Kidney glomerular epithelial cell (primary cell): ENCODE data around the gene GSN.

Experiments used
- DNase-seq: peaks from one replicate; lab custom pipeline; 2025; lab: John Stamatoyannopoulos, UW

GSN gene

GRCh38 chr9:121267689-121268597, at the start of gene GSN:
Gene GSN (plus strand): TSS chr9:121268162. CDS start chr9:121301972, 33,810 bp downstream.
- peak; percentile 55 for DNase-seq

GRCh38 chr9:121218357-121219027, 49.5 kb upstream of the GSN start:
- no peak for DNase-seq

GRCh38 chr9:121219530-121219929, 48.4 kb upstream of the GSN start:
- DNase-seq, result no peak

GRCh38 chr9:121220996-121221663, 46.8 kb upstream of the GSN start:
- DNase-seq, result no peak

DNA sequence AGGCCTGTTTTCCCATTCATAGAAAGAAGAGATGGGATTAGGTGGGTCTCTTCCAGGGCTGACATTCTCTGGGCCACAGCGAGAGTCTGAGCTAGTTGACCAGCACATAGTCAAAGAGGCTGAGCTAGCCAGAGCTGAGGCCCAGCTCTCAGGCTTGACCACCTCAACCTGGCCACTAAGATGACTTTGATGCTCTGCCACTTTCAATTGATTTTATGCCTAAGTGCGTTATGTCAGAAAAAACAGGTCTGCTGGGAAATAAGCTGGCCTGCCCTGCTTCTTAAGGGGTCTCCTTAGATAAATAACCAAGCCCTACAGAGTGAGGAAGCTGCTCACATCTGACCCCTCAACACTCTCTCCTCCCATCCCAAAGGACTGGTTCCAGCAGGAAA, 46.3 kb upstream of the GSN start:
- DNase-seq, result no peak

DNA sequence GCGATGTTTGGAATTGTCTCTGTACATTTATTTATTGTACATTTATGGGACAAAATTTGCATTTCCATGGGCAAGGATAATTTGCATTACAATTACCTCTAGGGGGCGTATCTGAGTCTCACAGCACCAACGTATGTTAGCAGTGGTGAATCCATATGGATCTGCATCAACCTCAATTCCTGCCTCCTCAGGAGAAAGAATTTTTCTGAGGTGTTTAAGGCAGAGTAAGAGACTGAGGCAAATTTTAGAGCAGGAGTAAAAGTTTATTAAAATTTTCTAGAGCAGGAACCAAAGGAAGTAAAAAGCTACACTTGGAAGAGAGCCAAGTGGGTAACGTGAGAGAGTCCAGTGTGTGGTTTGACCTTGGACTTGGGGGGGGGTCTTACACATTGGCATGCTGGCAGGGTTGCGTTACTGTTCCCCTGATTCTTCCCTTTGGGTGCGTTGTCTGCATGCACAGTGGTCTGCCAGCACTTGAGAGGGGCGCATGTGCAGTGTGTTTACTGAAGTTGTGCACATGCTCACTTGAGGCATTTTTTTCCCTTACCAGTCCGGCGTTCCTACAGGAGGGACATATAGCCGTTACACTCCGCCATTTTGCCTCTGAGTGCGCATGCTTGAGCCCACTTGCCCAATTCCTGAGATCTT, 45.3 kb upstream of the GSN start:
- DNase-seq, result peak; percentile 44

DNA sequence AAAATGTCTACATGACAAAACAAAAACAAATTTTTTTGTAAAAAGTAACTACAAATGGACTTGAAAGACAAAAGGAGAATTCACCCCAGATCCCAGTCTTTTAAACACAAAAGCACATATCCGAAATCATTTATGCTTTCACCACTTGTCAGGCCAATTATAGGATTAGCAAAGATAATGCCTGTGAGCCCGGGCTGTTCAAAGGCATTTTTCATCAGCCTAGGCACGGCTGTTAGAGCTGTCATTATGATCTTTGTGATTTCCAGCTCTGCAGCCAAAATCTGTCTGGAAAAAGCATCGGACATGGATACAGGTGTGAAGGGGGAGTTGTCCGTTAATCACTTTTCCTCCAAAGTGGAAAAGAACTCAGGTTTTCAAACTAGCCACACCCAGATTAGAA, 42.7 kb upstream of the GSN start:
- no peak for DNase-seq

DNA sequence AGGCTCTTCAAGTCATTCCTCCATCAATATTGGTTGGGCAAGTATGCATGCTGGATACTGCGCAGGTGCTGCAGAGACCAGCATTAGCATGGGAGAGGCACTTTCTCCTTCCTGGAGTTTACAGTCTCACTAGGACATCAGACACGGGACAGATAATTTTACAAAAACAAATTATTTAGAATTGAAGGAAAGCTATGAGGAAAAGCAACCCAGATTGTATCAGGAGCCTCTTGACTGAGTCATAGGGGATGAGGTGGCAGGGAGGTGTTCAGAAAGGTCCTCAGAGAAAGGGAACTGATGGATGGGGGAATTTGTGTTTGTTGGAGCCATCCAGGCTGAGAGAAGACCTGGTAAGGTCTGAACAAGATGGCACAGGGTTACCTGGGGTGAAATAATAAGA, 41.8 kb upstream of the GSN start:
- DNase-seq, result no peak

- no peak for DNase-seq
Observed at GRCh38 chr9:121227862-121228261, 40.1 kb upstream of the GSN start.

GRCh38 chr9:121230256-121230655, 37.7 kb upstream of the GSN start:
- no peak for DNase-seq

DNA sequence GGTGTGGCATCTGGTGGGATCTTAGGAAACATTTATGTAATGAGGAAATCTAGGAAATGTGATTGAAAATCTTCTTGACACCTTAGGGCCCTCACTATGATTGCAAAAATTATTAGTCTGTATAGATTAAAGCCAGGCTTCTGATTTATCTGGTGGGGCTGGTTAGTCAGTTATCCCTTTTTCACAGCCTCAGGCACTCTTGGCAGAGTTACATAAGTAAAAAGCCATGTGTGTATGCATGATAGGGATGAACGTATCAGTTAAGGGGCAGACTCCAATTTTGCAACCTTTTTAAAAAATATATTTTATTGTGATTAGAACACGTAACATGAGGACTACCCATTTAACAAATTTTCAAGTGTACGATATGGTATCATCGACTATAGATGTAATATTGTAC, 35.7 kb upstream of the GSN start:
- no peak for DNase-seq

DNA sequence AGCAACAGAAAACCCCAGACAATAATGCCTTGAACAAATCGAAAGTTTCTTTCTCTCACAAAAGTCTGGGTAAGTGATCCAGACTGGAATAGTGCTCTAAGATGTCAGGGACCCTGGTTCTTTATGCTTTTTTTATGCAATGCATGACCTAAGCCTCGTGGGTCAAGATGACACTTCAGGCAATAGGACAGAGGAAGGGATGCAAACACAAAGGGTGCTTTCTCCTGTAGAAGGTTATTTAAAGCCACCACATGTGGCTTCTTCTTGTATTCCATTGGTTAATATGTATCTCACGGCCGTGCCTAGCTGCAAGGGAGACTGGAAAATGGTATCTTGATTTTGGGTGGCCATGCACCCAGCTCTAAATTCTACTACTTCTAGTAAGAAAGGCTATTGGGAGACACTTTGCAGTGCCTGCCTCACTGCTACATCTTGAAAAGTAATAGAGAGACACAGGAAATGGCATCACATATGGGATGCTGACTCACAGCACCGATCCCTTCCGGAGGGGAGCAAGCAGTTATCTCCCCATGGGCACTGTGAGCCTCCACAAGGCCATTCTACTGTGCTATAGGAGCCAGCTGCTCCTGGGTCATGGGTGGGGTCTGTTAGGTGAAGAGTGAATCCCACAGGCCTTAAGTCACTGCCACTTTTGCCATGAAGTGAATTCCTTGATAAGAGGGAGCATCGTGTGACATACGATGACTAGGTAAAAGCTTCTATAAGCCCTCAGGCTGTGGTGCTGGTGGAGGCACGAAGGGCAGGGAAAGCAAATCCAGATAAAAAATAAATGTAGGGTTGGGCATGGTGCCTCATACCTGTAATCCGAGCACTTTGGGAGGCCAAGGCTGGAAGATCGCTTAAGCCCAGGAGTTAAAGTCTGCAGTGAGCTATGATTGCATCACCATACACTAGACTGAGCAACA, 33.8 kb upstream of the GSN start:
- DNase-seq, result no peak

DNA sequence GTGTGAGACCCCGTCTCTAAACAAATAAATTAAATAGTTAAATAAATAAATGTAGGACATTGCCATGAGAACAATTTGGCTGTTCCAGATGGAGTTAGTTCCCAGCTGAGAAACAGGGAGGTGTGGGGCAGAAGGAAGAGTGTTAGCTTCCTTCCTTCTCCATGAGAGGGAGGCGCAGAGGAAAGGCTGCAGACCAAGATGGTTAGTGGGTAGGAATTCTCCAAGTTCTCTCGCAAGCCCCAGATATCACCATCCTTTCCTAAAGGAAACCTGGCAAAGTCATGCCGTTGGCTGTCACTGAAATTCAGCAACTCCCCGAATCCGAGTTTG, 33.2 kb upstream of the GSN start:
- DNase-seq, result no peak

GRCh38 chr9:121235512-121235911, 32.5 kb upstream of the GSN start:
- DNase-seq, result no peak

- DNase-seq, result no peak
Observed at GRCh38 chr9:121237916-121238315, 30.0 kb upstream of the GSN start.

DNA sequence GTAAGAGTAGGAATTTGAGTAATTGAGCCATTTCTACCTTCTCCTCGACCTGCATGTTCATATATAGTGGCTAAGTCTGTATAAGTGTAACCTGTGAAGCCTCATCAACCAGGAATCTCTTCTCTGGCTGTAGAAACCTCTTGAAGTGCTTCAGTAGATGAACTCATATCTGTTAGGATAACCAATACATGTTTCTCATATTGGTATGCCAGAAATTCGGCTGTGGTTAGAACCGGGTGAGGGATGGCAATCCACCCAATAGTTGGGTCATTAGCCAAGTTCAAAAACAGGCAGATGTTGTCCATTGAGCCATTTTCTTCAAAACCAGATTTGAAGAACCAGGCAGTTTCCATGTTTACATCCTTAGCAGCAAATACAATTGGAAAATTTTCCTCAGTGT, 28.9 kb upstream of the GSN start:
- DNase-seq, result no peak

- DNase-seq, result no peak
Observed at GRCh38 chr9:121239851-121240250, 28.1 kb upstream of the GSN start.

DNA sequence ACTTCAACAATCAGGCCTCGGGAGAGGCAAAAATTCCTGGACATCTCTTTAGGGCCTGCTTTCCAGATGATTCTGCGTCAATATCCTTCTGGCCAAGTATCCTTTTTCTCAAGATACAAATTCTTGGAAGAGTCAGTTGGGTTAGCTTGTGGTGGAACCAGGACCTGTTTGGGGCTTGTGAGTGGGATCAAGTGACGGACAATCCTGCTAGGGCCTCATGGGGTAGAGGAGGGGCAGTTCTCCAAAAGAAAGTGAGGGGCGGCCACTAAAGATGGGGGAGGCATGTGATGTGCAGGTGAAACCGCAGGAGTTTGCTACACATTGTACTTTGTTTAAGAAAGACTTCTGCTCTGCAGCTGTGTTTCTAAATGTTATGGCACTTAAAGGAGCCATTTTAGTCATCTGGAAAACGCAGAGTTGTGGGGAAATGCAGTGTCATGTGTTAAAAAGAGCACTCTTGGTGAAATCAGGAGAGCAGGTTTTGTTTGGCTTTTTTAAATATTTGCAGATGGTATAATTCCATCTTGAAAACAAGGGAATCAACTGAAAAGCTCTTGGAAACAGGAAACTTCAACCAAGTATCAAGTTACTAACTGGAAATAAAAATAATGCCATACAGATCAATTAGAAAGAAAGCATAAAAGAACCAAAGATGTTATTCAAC, 27.4 kb upstream of the GSN start:
- no peak for DNase-seq

- DNase-seq, result no peak
Observed at GRCh38 chr9:121242219-121242958, 25.6 kb upstream of the GSN start.

GRCh38 chr9:121242959-121243346, 25.0 kb upstream of the GSN start:
- DNase-seq, result no peak
